ENCODE measurements around the gene VCL.
A peak's percentile ranks its signal among the peaks of the same experiment; 100 is the strongest.
"Not testable (repeated sequence)": the region's sequence is repeated elsewhere in the genome, so short reads cannot be mapped to it uniquely, and the experiment has no call there.

Gene VCL

GRCh38 chr10:74044419-74044818 lies 46.5 kb downstream of the VCL start:
- no peak for DNase-seq

GRCh38 chr10:74047304-74047703 lies 49.4 kb downstream of the VCL start:
- DNase-seq = no peak

GRCh38 chr10:74047871-74048270 lies 50.0 kb downstream of the VCL start:
- DNase-seq = no peak

- DNase-seq = no peak
Measured at GRCh38 chr10:74048433-74048832, 50.5 kb downstream of the VCL start.

GRCh38 chr10:74049955-74050354 lies 52.0 kb downstream of the VCL start:
- DNase-seq = no peak

- DNase-seq = no peak
Measured at GRCh38 chr10:74050653-74051052, 52.7 kb downstream of the VCL start.

GRCh38 chr10:74051736-74052342 lies 53.9 kb downstream of the VCL start:
- no peak for DNase-seq

GRCh38 chr10:74052994-74053393 lies 55.1 kb downstream of the VCL start:
- DNase-seq = no peak

- DNase-seq = no peak
Measured at GRCh38 chr10:74055383-74056049, 57.6 kb downstream of the VCL start.

- peak; percentile 7 for DNase-seq
Measured at GRCh38 chr10:74056050-74056818, 58.3 kb downstream of the VCL start.

- DNase-seq = no peak
Measured at GRCh38 chr10:74058071-74058470, 60.2 kb downstream of the VCL start.

- peak; percentile 15 for DNase-seq
Measured at GRCh38 chr10:74058658-74059057, 60.7 kb downstream of the VCL start.

- no peak for DNase-seq
Measured at GRCh38 chr10:74061104-74061503, 63.2 kb downstream of the VCL start.

- not testable (repeated sequence) for DNase-seq
Measured at GRCh38 chr10:74061978-74062377, 64.1 kb downstream of the VCL start.

- no peak for DNase-seq
Measured at GRCh38 chr10:74063256-74063655, 65.3 kb downstream of the VCL start.

- no peak for DNase-seq
Measured at GRCh38 chr10:74067373-74068352, 69.7 kb downstream of the VCL start.

- DNase-seq = no peak
Measured at GRCh38 chr10:74071157-74071556, 73.2 kb downstream of the VCL start.

- DNase-seq = no peak
Measured at GRCh38 chr10:74072503-74072902, 74.6 kb downstream of the VCL start.

GRCh38 chr10:74075906-74076305 lies 78.0 kb downstream of the VCL start:
- no peak for DNase-seq

- no peak for DNase-seq
Measured at GRCh38 chr10:74076961-74077360, 79.0 kb downstream of the VCL start.

- DNase-seq = no peak
Measured at GRCh38 chr10:74077416-74077815, 79.5 kb downstream of the VCL start.

GRCh38 chr10:74078037-74078436 lies 80.1 kb downstream of the VCL start:
- DNase-seq = no peak

All from central memory CD4-positive, alpha-beta T cell (primary cell).